Gastrocnemius medialis (tissue), 4 donors: ENCODE results near the gene CLIC1. TPM values are rescaled to one million over a fixed set of nuclear protein-coding genes. Genes with fewer than 3 reads are reported as not detected.

Experiments
- ATAC-seq, 2 donors: fragments of 150-250 bp; one replicate each; pipeline ENCODE4 v1.9.1; 2016
- DNase-seq, 2 donors: peaks; one replicate each; pipeline ENCODE4 v3.0.0-alpha.2; 2019
- H3K27ac ChIP-seq, 4 donors: fragments of 200-600 bp; sonication (generic); 1 replicate in 1 of 4; 2 replicates in 3 of 4; pipeline ENCODE4 v1.5.1; 2016 to 2018; ENCODE audit warnings: mild to moderate bottlenecking in 2 of 4, moderate library complexity in 1 of 4
- H3K27me3 ChIP-seq, 3 donors: fragments of 200-600 bp; sonication (generic) in 2 of 3; 1 replicate in 1 of 3; 2 replicates in 2 of 3; pipeline versions ENCODE4 v1.5.1 to v1.6.0; 2016 to 2019; ENCODE audit warnings: mild to moderate bottlenecking in 1 of 3, moderate library complexity in 1 of 3
- H3K36me3 ChIP-seq, 2 donors: fragments of 200-600 bp; sonication (generic) in 1 of 2; one replicate each; pipeline ENCODE4 v1.5.1; 2017 to 2018
- H3K4me1 ChIP-seq, 2 donors: fragments of 200-600 bp; sonication (generic) in 1 of 2; one replicate each; pipeline ENCODE4 v1.5.1; 2016 to 2017; ENCODE audit warnings: mild to moderate bottlenecking in 2 of 2
- H3K4me3 ChIP-seq, 4 donors: fragments of 200-600 bp; sonication (generic) in 3 of 4; 1 replicate in 1 of 4; 2 replicates in 3 of 4; pipeline ENCODE4 v1.5.1; 2016 to 2019; ENCODE audit warnings: mild to moderate bottlenecking in 2 of 4
- H3K9me3 ChIP-seq, 3 donors: fragments of 200-600 bp; sonication (generic) in 2 of 3; 1 replicate in 1 of 3; 2 replicates in 2 of 3; pipeline ENCODE4 v1.5.1; 2016 to 2019
- CTCF ChIP-seq, 5 experiments: fragments of 450-650 bp in 3 of 5; fragments of 200-600 bp in 2 of 5; sonication (generic) in 2 of 5; IDR thresholded peaks in 4 of 5; conservative IDR thresholded peaks in 1 of 5; 1 replicate in 4 of 5; 2 replicates in 1 of 5; pipeline ENCODE4 v1.5.1; 2016 to 2019; ENCODE audit warnings: antibody characterized with exemption in 5 of 5, mild to moderate bottlenecking in 3 of 5, moderate library complexity in 3 of 5
- POLR2A ChIP-seq, 2 donors: fragments of 450-650 bp; IDR thresholded peaks; one replicate each; pipeline ENCODE4 v1.6.1; 2017; ENCODE audit warnings: antibody characterized with exemption in 2 of 2, mild to moderate bottlenecking in 2 of 2, moderate library complexity in 2 of 2
- in situ Hi-C, 4 donors: fragments of 200-750 bp; cut with MboI; loops; one replicate each; pipeline versions ENCODE4 v1.15.0 to v1.8.0; 2017; ENCODE audit warnings: low sequenced_read_pairs in 4 of 4
- intact Hi-C: fragments of 100-400 bp; cut with DNase I; formaldehyde crosslinking; loops from one replicate; pipeline ENCODE4 v1.15.1; 2023; ENCODE audit warnings: low total_unique reads
- total RNA-seq, 4 donors: library from RNA; depleted of rRNA; stranded (reverse); fragments of >200 nt; gene quantifications; one replicate each; pipeline versions ENCODE4 v1.1.0 to v1.2.3, GENCODE V29; 2016

The CLIC1 gene
- total RNA-seq, 4 donors from 2014 or later, result 20.9 to 41.3 (median 26.3) TPM

- intact Hi-C loops (no loop called here), in situ Hi-C loops (no loop called here)
- no peaks in the 10 kb centered on the region for H3K9me3 ChIP-seq
- H3K27me3 ChIP-seq, result no peaks in the 10 kb centered on the region
- TF ChIP-seq CTCF (IDR thresholded peaks at IDR 0.05 in 4 of 5, conservative IDR thresholded peaks at IDR 0.05 in 1 of 5) (no peak), POLR2A (IDR thresholded peaks at IDR 0.05) (no peak)
- H3K4me1 ChIP-seq, result no peaks in the 10 kb centered on the region
- no peak overlapping the region for H3K4me3 ChIP-seq
- no peak for ATAC-seq
- no peaks in the 10 kb centered on the region for H3K36me3 ChIP-seq
- no peak overlapping the region for H3K27ac ChIP-seq
- no peak for DNase-seq
Measured at GRCh38 chr6:31750411-31751022, 14.2 kb upstream of the CLIC1 start.

DNA sequence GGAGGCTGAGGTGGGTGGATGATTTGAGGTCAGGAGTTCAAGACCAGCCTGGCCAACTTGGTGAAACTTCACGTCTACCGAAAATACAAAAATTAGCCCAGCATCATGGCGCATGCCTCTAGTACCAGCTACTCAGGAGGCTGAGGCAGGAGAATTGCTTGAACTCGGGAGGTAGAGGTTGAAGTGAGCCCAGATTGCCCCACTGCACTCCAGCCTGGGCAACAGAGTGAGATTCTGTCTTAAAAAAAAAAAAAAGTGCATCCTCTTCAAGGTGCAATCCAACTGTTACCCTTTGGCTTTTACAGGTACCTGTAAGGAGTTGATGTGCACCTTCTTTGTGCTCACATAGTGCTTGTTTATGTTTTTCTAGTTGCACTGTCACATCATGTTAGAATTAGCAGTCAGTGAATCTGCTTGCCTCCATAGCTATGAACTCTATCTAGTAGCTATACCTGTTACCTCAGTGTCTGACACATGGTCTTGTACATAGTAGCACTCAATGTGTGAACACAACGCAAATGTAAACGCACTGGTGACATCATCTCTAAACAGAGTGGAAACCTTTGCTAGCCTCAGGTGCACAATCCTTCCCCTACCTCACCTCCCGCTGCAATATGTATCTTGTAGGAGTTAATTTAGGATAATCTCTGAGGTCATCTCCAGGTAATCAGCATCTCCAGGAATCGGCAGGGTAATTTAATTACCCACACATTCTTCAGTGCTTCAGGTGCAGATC, 13.1 kb upstream of the CLIC1 start:
- ATAC-seq, result no peak
- Histone ChIP-seq H3K4me3 (no peak overlapping the region), H3K27ac (no peak overlapping the region), H3K4me1 (no peaks in the 10 kb centered on the region), H3K9me3 (no peaks in the 10 kb centered on the region), H3K36me3 (no peaks in the 10 kb centered on the region), H3K27me3 (no peaks in the 10 kb centered on the region)
- no peak for DNase-seq
- in situ Hi-C loops (no loop called here), intact Hi-C loops (no loop called here)
- no peak for TF ChIP-seq CTCF (IDR thresholded peaks at IDR 0.05 in 4 of 5, conservative IDR thresholded peaks at IDR 0.05 in 1 of 5)
- no peak for TF ChIP-seq POLR2A (IDR thresholded peaks at IDR 0.05)

DNA sequence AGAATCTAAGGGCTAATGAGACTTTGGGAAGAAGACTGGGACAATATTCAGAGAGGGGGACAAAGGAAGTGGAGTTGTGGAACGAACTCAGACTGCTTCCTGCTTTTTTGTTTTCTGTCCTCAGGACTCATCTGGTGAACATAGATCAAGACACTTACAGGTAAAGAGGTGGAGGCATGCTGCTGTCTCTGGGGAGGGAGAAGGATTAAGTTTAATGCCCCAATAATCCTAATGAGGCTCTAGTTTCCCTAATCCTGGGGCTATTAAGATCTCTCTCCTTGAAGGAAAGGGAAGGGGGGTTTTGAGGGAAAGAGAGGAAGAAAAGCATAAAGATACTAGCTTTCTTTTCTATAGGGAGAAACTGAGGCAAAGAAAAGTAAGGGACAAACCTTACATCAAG, 8.1 kb upstream of the CLIC1 start:
- TF ChIP-seq POLR2A (IDR thresholded peaks at IDR 0.05) (no peak), CTCF (IDR thresholded peaks at IDR 0.05 in 4 of 5, conservative IDR thresholded peaks at IDR 0.05 in 1 of 5) (no peak)
- ATAC-seq (no peak), DNase-seq (no peak)
- H3K9me3 ChIP-seq, result no peaks in the 10 kb centered on the region
- H3K27ac ChIP-seq, result no peak overlapping the region
- in situ Hi-C loops, result no loop called here
- peaks cover 1 to 9% of the 10 kb centered on the region in 2 donors for H3K4me1 ChIP-seq
- no peaks in the 10 kb centered on the region for H3K27me3 ChIP-seq
- no peaks in the 10 kb centered on the region for H3K36me3 ChIP-seq
- H3K4me3 ChIP-seq, result no peak overlapping the region
- intact Hi-C loops, result no loop called here

GRCh38 chr6:31742894-31743293, 6.6 kb upstream of the CLIC1 start:
- TF ChIP-seq CTCF (IDR thresholded peaks at IDR 0.05 in 4 of 5, conservative IDR thresholded peaks at IDR 0.05 in 1 of 5) (no peak), POLR2A (IDR thresholded peaks at IDR 0.05) (no peak)
- in situ Hi-C loops, result no loop called here
- Histone ChIP-seq H3K36me3 (no peaks in the 10 kb centered on the region), H3K27ac (no peak overlapping the region), H3K4me3 (no peak overlapping the region), H3K4me1 (peaks cover 5 to 17% of the 10 kb centered on the region in 2 donors), H3K9me3 (no peaks in the 10 kb centered on the region), H3K27me3 (no peaks in the 10 kb centered on the region)
- intact Hi-C loops, result no loop called here
- DNase-seq, result no peak
- ATAC-seq, result no peak
